Measurements from ENCODE around the gene WRAP53.
"Not testable (repeated sequence)": the region's sequence is repeated elsewhere in the genome, so short reads cannot be mapped to it uniquely, and the experiment has no call there.

DNA sequence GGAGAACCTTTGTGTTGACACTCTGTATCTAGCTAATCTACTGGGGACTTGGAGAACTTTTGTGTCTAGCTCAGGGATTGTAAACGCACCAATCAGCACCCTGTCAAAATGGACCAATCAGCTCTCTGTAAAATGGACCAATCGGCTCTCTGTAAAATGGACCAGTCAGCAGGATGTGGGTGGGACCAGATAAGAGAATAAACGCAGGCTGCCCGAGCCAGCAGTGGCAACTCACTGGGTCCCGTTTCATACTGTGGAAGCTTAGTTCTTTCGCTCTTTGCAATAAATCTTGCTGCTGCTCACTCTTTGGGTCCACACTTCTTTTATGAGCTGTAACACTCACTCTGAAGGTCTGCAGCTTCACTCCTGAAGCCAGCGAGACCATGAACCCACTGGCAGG, 46.6 kb upstream of the WRAP53 start:
- not testable (repeated sequence) for TF ChIP-seq FOXM1 (IDR thresholded peaks at IDR 0.05; ENCODE audit: low read depth); RXRA (IDR thresholded peaks at IDR 0.05; ENCODE audit: borderline replicate concordance, low read depth); TCF12 (IDR thresholded peaks at IDR 0.05); RAD21 (IDR thresholded peaks at IDR 0.05; ENCODE audit: low read length)
- TF ChIP-seq, protein P1, sequence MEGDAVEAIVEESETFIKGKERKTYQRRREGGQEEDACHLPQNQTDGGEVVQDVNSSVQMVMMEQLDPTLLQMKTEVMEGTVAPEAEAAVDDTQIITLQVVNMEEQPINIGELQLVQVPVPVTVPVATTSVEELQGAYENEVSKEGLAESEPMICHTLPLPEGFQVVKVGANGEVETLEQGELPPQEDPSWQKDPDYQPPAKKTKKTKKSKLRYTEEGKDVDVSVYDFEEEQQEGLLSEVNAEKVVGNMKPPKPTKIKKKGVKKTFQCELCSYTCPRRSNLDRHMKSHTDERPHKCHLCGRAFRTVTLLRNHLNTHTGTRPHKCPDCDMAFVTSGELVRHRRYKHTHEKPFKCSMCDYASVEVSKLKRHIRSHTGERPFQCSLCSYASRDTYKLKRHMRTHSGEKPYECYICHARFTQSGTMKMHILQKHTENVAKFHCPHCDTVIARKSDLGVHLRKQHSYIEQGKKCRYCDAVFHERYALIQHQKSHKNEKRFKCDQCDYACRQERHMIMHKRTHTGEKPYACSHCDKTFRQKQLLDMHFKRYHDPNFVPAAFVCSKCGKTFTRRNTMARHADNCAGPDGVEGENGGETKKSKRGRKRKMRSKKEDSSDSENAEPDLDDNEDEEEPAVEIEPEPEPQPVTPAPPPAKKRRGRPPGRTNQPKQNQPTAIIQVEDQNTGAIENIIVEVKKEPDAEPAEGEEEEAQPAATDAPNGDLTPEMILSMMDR (IDR thresholded peaks at IDR 0.05): not testable (repeated sequence)
